GM18502 (cell line): Measurements from ENCODE around the gene SERPINE1.
"Not testable (repeated sequence)": the region's sequence is repeated elsewhere in the genome, so short reads cannot be mapped to it uniquely, and the experiment has no call there.

Experiments used
- ATAC-seq: cut with Tn5 transposase; IDR thresholded peaks from one replicate; pipeline ENCODE4 v1.9.1; 2021; ENCODE audit warnings: mild to moderate bottlenecking; ENCODE audit not compliant: unreplicated experiment, poor library complexity

The SERPINE1 gene

GRCh38 chr7:101100858-101101847, 25.8 kb upstream of the SERPINE1 start:
- ATAC-seq, result no peak

- ATAC-seq, result no peak
Observed at GRCh38 chr7:101102026-101102425, 24.9 kb upstream of the SERPINE1 start.

DNA sequence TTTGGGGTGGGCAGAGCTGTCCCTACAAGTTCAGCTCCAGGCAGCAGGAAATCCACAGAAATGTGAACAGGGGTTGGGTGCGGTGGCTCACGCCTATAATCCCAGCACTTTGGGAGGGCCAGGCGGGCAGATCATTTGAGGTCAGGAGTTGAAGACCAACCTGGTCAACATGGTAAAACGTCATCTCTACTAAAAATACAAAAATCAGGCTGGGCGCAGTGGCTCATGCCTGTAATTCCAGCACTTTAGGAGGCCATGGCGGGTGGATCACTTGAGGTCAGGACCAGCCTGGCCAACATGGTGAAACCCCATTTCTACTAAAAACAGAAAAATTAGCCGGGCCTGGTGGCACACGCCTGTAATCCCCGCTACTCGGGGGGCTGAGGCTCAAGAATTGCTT, 23.2 kb upstream of the SERPINE1 start:
- not testable (repeated sequence) for ATAC-seq

DNA sequence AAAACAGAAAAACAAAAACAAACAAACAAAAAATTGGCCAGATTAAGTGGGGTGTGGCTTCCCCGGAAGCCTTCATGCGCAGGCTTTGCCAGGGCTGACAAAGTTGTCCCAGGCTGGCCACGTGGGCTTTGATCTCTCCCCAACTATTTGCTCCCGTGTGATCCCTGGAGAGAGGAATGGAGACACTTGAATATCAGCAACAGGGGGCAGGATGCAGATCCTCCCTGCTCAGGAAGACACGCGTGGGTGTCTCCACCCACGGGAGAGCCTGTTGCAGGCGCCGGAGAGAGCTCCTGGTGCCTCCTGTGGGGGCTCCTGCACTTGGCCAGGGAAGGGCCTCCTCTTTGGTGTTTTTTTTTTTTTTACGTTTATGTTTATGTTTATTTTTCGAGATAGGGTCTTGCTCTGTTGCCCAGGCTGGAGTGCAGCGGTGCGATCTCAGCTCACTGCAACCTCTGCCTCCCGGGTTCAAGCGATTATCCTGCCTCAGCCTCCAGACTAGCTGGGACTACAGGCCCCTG, 22.7 kb upstream of the SERPINE1 start:
- no peak for ATAC-seq

DNA sequence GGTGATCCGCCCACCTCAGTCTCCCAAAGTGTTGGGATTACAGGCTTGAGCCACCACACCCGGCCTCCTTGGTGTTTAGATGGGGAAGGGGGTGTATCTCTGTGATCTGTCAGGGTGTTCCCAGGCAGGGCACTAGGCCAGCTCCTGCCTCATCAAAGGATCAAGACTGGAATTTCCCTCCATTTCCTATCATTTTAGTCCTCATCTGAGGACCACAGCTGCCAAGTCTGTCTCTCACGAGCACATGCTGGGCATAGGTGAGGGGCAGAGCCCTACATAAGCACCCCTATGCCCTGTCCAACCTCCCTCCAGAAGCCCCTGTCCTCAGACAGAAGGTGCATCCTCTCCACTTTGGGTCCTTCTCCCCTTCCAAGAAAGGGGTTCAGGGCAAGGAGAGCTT, 22.1 kb upstream of the SERPINE1 start:
- ATAC-seq, result no peak

DNA sequence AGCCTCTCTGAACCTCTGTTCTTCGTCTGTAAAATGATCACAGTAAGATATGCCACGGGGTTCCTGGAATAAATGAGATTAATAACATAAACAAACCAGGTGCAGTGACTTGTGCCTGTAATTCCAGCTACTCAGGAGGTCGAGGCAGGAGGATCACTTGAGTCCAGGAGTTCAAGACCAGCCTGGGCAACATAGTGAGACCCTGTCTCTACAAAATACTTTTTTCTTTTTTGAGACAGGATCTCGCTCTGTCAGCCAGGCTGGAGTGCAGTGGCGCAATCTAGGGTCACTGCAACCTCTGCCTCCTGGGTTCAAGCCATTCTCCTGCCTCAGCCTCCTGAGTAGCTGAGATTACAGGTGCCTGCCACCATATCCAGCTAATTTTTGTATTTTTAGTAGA, 21.7 kb upstream of the SERPINE1 start:
- ATAC-seq, result not testable (repeated sequence)

GRCh38 chr7:101106386-101106785, 20.5 kb upstream of the SERPINE1 start:
- ATAC-seq, result no peak

- ATAC-seq, result no peak
Observed at GRCh38 chr7:101108330-101108857, 18.5 kb upstream of the SERPINE1 start.

- ATAC-seq, result no peak
Observed at GRCh38 chr7:101108961-101109360, 17.9 kb upstream of the SERPINE1 start.

DNA sequence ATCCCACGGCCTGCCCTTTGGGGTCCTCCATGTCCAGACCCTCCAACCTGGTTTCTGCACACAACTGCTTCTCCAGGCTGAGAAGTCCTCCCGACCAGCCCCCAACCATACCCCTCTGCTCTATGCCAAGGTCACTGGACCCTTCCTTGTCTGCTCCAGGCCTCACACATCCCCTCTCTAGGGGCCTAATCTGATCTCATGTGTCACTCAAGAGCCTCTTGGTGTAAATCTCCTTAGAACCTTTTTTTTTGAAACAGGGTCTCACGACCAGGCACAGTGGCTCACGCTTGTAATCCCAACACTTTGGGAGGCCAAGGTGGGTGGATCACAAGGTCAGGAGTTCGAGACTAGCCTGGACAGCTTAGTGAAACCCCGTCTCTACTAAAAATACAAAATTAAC, 17.5 kb upstream of the SERPINE1 start:
- no peak for ATAC-seq

DNA sequence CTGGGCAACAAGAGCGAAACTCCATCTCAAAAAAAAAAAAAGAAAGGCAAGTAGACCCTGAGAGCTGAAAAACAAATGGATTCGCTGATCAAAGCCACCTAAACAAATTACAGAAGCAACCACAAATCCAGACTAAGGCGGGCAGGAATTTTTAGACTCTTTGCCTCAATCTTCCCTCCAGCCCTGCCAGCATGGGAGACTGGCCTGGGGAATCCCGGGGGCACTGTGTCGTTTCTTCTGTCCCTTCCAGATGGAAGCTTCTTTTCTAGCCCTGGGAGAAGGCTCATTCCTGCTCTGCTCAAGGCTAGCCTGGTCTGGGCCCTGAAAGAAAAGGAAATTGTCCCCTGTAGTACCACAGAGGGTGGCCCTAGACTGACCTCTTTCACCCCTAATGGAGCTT, 15.6 kb upstream of the SERPINE1 start:
- ATAC-seq, result no peak

GRCh38 chr7:101112233-101112632, 14.7 kb upstream of the SERPINE1 start:
- no peak for ATAC-seq

DNA sequence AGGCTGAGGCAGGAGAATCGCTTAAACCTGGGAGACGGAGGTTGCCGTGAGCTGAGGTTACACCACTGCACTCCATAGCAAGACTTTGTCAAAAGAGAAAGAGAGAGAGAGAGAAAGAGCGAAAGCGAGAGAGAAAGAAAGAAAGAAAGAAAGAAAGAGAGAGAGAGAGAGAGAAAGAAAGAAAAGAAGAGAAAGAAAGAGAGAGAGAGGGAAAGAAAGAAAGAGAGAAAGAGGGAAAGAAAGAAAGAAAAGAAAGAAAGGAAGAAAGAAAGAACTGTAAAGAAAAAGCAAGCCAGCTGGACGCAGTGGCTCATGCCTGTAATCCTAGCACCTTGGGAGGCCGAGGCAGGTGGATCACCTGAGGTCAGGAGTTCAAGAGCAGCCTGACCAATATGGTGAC, 13.8 kb upstream of the SERPINE1 start:
- ATAC-seq, result not testable (repeated sequence)

GRCh38 chr7:101113836-101114235, 13.1 kb upstream of the SERPINE1 start:
- ATAC-seq, result no peak

GRCh38 chr7:101114492-101114891, 12.4 kb upstream of the SERPINE1 start:
- no peak for ATAC-seq

DNA sequence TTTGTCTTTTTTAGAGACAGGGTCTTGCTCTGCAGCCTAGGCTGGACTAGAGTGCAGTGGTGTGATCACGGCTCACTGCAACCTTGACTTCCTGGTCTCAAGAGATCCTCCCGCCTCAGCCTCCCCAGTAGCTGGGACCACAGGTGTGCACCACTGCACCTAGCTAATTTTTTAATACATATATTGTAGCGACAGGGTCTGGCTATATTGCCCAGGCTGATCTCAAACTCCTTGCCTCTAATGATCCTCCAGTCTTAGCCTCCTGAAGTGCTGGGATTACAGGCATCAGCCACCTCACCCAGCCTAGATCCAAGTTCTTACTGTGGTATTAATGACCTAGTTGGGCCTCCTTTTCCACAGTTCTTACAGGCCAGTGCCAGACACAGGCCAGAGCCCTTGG, 11.7 kb upstream of the SERPINE1 start:
- ATAC-seq, result no peak

DNA sequence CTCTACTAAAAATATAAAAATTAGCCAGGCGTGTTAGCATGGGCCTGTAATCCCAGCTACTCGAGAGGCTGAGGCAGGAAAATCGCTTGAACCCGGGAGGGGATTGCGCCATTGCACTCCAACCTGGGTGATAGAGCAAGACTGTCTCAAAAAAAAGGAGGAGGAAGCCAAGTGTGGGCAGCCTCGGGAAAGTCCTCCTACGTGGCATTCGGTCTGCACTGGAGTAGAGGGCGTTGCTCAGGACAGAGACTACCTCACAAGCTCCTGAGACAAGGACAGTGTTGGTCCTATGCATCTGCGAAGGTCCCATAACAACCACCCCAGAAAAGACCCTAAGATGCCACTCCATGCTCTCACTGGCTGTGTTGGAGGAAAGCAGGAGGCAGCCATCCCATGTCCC, 10.0 kb upstream of the SERPINE1 start:
- no peak for ATAC-seq

DNA sequence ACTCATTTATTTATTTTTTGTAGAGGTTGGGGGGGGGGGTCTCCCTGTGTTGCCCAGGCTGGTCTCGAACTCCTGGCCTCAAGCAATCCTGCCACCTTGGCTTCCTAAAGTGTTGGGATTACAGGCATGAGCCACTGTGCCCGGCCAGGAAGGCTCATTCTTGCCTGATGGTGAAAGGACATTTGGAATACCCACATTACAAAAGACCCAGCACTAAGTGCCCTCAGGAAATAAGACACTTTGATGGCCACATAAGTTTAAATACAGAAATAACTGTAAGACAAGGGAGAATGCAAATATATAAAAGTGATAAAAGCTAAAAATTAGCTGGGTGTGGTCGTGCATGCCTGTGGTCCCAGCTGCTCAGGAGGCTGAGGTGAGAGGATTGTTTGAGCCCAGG, 8.0 kb upstream of the SERPINE1 start:
- ATAC-seq, result no peak

GRCh38 chr7:101119876-101120275, 7.0 kb upstream of the SERPINE1 start:
- no peak for ATAC-seq

DNA sequence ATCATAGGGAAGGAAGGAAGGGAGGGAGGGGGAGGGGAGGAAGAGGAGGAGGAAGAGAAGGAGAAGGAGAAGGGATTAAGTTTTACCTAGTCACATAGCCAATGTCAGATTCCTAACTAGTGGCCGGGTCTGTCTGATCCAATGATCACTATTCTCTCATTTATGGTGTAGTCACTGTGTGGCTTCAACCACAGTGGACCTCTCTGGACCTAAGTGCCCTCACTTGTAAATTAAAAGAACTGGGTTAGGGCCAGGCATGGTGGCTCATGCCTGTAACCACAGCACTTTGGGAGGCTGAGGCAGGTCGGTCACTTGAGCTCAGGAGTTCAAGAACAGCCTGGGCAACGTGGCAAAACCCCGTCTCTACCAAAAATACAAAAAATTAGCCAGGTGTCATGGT, 6.6 kb upstream of the SERPINE1 start:
- no peak for ATAC-seq

DNA sequence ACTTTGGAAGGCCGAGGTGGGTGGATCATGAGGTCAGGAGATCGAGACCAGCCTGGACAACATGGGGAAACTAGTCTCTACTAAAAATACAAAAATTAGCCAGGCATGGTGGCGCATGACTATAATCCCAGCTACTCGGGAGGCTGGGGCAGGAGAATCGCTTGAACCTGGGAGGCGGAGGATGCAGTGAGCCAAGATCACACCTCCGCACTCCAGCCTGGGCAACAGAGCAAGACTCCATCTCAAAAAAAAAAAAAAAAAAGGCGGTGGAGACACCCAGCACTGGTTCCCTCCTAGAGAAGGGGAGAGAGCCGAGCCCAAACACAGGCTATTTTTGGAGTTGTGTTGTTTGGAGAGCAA, 5.3 kb upstream of the SERPINE1 start:
- not testable (repeated sequence) for ATAC-seq
